WERI-Rb-1 (cell line): ENCODE results near the gene HTR3A.

Experiments
- DNase-seq: peaks from one replicate; pipeline ENCODE4 v3.0.0-alpha.2; 2020
- H3K27ac ChIP-seq: fragments of 250-450 bp; sonication (Bioruptor Pico); 2 replicates; pipeline ENCODE4 v1.5.1; 2020; ENCODE audit warnings: mild to moderate bottlenecking, moderate library complexity
- H3K27me3 ChIP-seq: fragments of 250-450 bp; sonication (Bioruptor Pico); 2 replicates; pipeline ENCODE4 v1.5.1; 2021; ENCODE audit warnings: mild to moderate bottlenecking, low read depth, moderate library complexity; ENCODE audit not compliant: insufficient read depth, severe bottlenecking
- H3K36me3 ChIP-seq: fragments of 250-450 bp; sonication (Bioruptor Pico); 2 replicates; pipeline ENCODE4 v1.5.1; 2020; ENCODE audit warnings: mild to moderate bottlenecking, moderate library complexity
- H3K4me3 ChIP-seq: 2 replicates; pipeline ENCODE4 v1.5.1; 2011; ENCODE audit warnings: low read depth, mild to moderate bottlenecking, control low read depth, low read length
- H3K9me3 ChIP-seq: fragments of 250-450 bp; sonication (Bioruptor Pico); 2 replicates; pipeline ENCODE4 v1.5.1; 2021; ENCODE audit warnings: mild to moderate bottlenecking, moderate library complexity; ENCODE audit not compliant: severe bottlenecking
- TF ChIP-seq, protein P1 (sequence below): IDR thresholded peaks from 2 replicates; pipeline ENCODE4 v1.5.1; 2011; ENCODE audit warnings: low read depth, mild to moderate bottlenecking, control low read depth, inconsistent platforms, low read length

HTR3A gene

DNA sequence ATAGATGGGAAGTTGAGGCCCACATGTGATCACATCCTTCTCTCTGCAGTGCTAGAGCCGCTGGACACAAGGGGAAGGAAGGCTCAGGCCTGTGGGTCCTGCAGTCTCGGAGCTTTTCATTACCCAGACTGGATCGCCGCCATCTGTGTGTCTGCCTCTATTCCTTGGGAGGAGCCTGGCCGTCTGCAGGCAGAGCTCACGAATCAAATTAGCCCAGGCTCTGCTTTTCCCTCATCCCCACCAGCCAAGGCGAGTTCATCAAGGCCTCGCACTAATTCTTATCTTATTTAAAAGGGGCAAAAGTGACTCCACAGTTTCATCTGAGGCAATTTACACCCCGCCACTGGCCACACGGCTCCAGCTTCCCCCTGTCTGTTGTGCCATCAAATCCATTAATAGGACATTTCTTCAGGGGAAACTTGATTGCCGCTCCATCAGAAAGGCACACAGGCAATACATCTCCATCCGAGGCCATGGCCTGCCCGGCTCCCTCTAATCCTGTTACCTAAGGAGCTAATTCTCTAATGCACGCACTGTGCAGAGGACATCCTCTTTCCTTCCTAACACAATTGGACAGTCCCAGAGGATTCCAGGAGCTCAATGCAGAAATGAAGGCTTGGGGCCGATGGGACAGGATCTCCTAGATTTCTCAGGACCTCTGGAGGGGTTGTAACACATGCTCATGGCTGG is 3.3 kb upstream of the HTR3A start:
- no peaks in the 10 kb centered on the region for H3K36me3 ChIP-seq
- DNase-seq = peak; percentile 76
- H3K27ac ChIP-seq = peak overlapping the region; percentile 81
- TF ChIP-seq, protein P1, sequence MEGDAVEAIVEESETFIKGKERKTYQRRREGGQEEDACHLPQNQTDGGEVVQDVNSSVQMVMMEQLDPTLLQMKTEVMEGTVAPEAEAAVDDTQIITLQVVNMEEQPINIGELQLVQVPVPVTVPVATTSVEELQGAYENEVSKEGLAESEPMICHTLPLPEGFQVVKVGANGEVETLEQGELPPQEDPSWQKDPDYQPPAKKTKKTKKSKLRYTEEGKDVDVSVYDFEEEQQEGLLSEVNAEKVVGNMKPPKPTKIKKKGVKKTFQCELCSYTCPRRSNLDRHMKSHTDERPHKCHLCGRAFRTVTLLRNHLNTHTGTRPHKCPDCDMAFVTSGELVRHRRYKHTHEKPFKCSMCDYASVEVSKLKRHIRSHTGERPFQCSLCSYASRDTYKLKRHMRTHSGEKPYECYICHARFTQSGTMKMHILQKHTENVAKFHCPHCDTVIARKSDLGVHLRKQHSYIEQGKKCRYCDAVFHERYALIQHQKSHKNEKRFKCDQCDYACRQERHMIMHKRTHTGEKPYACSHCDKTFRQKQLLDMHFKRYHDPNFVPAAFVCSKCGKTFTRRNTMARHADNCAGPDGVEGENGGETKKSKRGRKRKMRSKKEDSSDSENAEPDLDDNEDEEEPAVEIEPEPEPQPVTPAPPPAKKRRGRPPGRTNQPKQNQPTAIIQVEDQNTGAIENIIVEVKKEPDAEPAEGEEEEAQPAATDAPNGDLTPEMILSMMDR = no peak
- H3K9me3 ChIP-seq = no peaks in the 10 kb centered on the region
- H3K4me3 ChIP-seq = peak overlapping the region; percentile 20
- H3K27me3 ChIP-seq = no peaks in the 10 kb centered on the region

DNA sequence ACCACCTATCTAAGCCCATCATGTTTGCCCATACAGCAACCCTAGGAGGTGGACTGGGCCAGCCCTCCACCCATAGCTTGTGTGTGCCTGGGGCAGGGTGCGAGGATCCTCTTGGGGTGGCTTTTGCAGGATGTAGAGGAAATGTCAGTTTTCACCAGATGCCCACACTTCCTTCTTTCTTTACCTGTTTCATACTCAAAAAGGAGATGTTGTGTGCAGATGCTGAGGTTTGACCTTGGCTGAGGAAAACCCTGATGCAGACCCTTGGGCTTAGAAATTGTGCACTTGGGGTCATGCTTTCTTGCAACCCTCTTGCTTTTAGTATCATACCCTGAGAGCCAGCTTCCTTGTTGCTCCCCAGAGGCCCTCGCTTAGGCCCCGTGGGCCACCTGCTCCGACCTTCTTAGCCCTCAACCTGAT is 2.2 kb downstream of the HTR3A start:
- Histone ChIP-seq H3K4me3 (no peak overlapping the region), H3K27ac (no peak overlapping the region), H3K36me3 (no peaks in the 10 kb centered on the region), H3K27me3 (no peaks in the 10 kb centered on the region), H3K9me3 (no peaks in the 10 kb centered on the region)
- TF ChIP-seq, protein P1 = no peak
- DNase-seq = no peak

DNA sequence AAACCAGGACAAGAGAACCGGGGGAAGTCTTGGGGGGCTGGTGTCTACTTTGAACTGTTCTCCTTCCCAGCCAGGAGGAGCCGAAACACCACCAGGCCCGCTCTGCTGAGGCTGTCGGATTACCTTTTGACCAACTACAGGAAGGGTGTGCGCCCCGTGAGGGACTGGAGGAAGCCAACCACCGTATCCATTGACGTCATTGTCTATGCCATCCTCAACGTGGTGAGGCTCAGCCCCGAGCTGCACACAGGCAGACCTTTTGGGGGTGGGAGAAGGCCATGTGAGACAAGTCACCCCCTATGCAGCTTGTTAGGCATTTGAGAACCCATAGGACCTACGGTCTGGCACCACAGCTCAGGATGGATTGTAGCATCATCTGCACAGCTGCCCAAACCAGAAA is 2.8 kb downstream of the HTR3A start:
- Histone ChIP-seq H3K36me3 (no peaks in the 10 kb centered on the region), H3K27ac (no peak overlapping the region), H3K27me3 (no peaks in the 10 kb centered on the region), H3K4me3 (no peak overlapping the region), H3K9me3 (no peaks in the 10 kb centered on the region)
- TF ChIP-seq, protein P1 = no peak
- DNase-seq = no peak

DNA sequence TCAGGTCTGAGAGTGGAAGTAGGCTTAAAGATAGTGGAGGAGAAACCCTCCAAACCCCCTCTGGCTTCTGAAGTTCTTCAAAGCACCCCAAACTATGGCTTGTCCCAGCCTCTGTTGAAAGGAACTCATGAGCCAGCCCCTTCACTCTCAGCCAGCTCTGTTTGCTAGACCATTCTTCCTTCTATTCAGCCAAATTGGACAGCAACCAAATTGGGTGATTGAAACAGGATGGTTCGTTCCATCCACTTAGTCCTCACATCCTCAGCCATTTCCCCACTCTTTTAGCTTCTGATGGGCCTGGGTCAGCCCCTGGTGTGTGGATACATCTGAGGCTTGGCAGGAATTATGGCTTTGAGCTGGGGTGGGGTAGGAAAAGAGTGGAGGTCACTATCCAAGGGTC is 4.5 kb downstream of the HTR3A start:
- Histone ChIP-seq H3K27ac (no peak overlapping the region), H3K27me3 (no peaks in the 10 kb centered on the region), H3K4me3 (no peak overlapping the region), H3K36me3 (no peaks in the 10 kb centered on the region), H3K9me3 (no peaks in the 10 kb centered on the region)
- no peak for DNase-seq
- TF ChIP-seq, protein P1 = no peak

DNA sequence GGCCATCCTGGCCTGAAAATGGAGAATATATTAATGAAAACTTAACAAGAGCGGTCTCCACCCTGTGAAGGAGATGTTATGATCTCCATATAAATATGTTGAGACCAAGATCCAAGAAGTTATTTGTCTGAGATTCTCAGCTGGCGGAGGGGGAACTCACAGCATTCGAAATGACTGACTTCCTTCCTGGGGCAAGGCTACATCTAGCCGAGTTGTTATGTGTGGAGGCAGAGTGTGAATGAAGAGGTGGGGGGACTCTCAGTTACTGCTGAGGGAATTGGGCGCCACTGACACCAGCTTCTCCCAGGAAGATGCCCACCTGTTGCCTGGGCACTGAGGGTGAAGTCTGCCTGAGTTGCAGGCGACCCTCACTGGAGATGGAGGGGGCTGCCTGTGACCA is 5.9 kb downstream of the HTR3A start:
- Histone ChIP-seq H3K27ac (no peak overlapping the region), H3K9me3 (no peaks in the 10 kb centered on the region), H3K4me3 (no peak overlapping the region), H3K27me3 (no peaks in the 10 kb centered on the region), H3K36me3 (no peaks in the 10 kb centered on the region)
- no peak for DNase-seq
- TF ChIP-seq, protein P1 = no peak

DNA sequence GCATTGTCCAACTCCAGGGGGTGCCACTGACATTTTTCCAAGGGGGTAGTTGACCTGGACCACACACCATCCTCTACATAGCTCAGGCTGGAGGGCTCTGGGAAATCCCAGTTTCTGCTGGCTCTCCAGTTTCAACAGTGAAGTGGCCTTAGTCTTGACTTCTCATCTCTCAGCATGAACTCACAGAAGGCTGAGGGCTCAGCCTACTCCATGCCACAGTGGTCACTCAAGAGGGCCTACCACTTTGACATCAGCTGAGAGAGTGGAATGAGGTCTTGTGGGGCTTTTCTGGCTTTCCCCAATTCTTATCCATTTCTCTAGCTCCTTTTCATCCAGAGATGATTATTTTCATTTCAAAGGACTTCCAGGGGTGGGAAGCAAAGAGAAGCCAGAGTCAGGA is 7.4 kb downstream of the HTR3A start:
- DNase-seq = no peak
- H3K36me3 ChIP-seq = no peaks in the 10 kb centered on the region
- no peaks in the 10 kb centered on the region for H3K9me3 ChIP-seq
- no peak overlapping the region for H3K4me3 ChIP-seq
- TF ChIP-seq, protein P1 = no peak
- no peaks in the 10 kb centered on the region for H3K27me3 ChIP-seq
- no peak overlapping the region for H3K27ac ChIP-seq
